Stimulated activated CD8-positive, alpha-beta memory T cell treated with anti-CD3 and anti-CD28 coated beads, Interleukin-7, amount 100 ng/mL, for 4 hours (primary cell): ENCODE results near the gene TAL1.

Experiments used
- DNase-seq, 2 donors: peaks; one replicate each; pipeline ENCODE4 v3.0.0-alpha.2; 2020; ENCODE audit warnings: low read depth in 2 of 2

Gene TAL1

DNA sequence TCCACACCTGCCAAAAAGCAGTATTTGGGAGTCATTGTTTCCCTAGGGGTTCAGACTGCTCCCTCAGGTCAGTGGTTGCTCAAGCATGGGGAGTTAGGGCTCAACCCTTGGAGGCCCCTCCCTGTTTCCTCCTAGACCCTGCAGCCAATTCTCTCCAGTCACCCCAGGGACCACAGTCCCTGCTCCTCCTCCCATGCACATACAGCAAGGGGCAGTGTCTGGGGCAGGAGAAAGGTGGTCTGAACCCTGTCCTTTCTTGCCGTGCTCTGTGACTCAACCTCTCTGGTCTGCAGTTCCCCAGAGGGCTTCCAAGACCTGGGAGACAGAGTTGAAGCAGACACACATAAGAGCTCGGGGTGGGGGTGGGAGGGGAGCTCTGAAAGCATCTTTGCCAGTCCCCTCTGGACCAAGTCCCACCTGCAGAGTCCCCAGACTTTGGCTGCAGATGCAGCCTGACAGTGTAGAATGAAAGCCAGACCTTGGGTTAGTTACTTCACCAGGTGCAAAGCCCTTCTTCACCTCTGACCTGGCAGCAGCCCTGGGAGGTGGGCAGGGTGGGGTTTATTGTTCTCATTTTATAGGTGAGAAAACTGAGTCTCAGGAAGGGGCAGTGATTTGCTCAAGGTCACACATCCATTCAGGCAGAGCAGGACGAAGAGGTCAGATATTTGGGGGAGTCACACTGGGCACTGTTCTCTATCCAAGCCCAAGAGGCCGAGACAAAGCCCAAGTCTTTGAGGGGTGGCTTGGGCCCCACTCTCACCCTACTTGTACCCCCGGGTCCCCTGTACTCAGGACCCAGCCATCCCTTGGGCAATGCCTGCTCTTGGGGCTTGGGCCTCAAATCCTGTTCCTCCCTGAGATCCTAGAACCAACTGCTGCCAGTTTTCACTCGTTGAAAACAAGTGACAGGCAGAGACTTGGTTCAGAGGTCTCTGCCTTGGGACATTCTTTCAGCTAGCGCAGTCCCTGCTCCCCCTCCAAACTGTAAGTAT, 42.9 kb downstream of the TAL1 start:
- DNase-seq, result no peak

GRCh38 chr1:47187926-47188250, 44.1 kb downstream of the TAL1 start:
- no peak for DNase-seq

- no peak for DNase-seq
These were observed 44.6 kb downstream of the TAL1 start for GRCh38 chr1:47187231-47187925.

- no peak for DNase-seq
These were observed 45.5 kb downstream of the TAL1 start for GRCh38 chr1:47186267-47187185.

DNA sequence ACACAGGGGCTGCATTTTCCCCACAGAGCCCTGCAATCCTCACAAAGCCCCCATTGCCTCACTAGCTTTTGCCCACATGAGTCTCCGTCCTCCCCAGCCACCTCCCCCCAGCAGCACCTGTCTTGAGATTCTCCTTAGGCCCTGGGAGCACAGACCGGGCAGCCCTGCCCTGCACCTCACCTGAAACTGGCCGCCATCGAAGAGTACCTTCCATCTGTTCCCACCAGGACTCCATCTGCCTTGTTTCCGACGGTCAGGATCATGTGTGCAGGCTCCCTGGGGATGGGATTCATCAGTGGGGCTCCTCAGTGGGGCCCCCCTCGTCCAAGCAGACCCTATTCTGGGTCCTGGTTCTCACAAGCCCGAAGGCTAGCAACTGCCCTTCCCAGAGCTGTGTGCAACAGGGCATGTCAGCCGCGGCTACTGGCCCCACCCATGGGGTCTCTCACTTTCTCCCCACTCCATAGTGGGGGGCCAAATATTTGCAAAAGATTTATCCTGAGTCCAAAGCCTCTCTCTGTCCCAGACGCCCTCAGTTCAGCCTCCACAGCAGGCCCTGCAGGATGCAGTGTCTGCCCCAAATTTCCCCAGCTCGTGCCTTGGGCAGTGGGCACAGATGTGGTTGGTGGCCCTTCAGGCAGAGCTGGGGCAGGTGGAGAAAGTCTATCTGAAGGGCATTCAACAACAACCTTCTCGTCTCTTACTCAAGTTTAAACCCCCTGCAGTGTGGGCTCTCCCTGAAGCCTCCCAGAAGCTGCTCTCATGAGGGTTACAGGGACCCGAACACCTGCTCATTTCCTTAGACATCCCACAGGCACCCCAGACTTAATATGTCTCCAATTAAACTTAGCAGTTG, 47.0 kb downstream of the TAL1 start:
- no peak for DNase-seq

DNA sequence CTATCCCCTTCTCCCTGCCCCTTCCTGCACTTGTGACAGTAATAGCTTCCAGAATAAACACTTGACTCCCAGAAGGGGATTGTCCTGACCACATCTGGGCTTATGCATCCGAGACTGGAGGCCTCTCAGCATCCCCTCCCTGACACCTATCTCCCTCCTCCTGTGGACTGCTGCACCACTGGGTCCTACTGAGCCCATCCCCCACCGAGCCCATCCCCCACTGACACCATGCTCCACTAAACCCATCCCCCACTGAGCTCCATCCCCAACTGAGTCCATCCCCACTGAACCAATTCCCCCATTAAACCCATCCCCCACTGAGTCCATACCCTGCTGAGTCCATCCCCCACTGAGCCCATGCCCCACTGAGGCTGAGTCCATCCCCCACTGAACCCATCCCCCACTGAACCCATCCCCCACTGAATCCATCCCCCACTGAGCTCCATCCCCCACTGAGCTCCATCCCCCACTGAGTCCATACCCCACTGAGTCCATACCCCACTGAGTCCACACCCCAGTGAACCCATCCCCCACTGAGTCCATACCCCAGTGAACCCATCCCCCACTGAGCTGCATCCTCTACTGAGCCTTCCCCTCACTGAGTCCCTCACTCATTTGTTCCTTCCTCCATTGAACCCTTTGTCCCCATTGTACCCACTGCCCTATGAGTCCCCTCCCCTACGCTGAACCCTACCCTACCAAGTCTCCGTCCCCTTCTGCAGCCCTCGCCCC, 47.8 kb downstream of the TAL1 start:
- DNase-seq, result no peak

GRCh38 chr1:47183308-47184089, 48.5 kb downstream of the TAL1 start:
- DNase-seq, result no peak

DNA sequence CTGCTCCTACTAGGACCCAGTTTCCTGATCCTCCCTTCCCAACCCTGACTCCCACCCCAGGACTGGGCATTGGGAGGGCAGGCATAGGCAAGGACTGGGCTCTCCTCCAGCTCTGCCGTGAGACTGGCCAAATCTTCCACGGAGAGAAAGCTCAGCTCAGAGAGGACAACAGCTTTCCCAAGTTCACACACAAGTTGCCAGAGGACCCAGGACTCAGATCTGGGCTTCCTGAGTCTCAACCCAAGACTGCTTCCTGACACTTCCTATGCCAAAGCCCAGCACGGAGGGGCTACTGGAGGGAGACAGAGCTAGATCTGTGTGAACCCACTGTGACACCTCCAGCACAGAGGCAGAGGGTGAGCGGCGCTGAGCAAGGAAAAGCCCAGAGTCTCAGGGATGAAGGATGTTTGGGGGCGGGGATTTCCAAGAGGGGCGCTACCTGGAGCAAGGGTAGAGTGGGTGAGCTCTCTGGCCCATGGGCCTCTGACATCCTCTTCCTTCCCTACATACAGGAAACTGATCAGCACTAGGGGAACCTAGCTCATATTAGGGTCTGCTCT, 49.3 kb downstream of the TAL1 start:
- DNase-seq, result no peak

- no peak for DNase-seq
These were observed 49.9 kb downstream of the TAL1 start for GRCh38 chr1:47181955-47182675.

GRCh38 chr1:47181095-47181954, 50.7 kb downstream of the TAL1 start:
- DNase-seq, result no peak

- no peak for DNase-seq
These were observed 51.4 kb downstream of the TAL1 start for GRCh38 chr1:47180603-47181094.

GRCh38 chr1:47179988-47180563, 51.9 kb downstream of the TAL1 start:
- no peak for DNase-seq

- peak; percentile 43 to 50 for DNase-seq
These were observed 52.7 kb downstream of the TAL1 start for GRCh38 chr1:47179017-47179987.

DNA sequence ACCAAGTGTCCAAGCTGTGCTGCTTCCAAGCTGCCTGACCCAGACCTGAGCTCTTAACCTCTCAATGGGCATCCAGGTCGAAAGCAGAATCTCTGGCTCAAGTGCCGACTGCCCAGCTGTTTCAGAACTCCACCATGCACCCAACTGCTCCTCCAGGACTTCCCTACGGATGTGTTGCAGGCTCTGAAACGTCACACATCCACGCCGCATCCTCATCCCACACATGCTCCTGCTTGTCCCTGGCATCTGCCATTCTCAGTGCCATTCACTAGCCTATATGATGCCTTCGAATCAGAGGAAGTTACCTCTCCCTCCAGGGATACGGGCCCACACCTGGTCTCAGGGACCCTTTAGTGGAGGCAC, 53.4 kb downstream of the TAL1 start:
- DNase-seq, result no peak

DNA sequence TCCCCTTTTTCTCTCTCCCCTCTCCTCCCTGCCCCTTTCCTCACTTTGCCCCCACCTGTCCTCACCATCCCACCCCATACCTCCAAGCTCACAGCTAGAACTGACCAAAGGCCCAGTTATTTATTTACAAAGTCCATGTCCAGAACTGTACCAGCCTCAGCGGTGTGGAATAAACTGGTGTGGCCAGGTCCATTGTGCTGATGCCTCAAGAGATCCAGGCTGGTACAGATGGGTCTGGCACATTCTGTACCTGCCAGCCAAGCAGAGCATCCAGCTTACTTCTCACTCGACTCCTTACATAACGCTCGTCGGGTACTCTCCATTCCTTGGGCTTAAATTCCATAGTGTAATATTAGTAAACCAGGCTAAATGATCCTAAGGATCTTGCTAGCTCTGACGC, 54.0 kb downstream of the TAL1 start:
- no peak for DNase-seq
